ENCODE data around the gene SLC39A11. TPM values are rescaled to one million over a fixed set of nuclear protein-coding genes. Genes with fewer than 3 reads are reported as not detected.

Gene SLC39A11
- total and polyA plus RNA-seq, 2 donors (not counting 1 experiment from before 2014, with no cell fraction given) = 12.7 to 27.4 TPM

DNA sequence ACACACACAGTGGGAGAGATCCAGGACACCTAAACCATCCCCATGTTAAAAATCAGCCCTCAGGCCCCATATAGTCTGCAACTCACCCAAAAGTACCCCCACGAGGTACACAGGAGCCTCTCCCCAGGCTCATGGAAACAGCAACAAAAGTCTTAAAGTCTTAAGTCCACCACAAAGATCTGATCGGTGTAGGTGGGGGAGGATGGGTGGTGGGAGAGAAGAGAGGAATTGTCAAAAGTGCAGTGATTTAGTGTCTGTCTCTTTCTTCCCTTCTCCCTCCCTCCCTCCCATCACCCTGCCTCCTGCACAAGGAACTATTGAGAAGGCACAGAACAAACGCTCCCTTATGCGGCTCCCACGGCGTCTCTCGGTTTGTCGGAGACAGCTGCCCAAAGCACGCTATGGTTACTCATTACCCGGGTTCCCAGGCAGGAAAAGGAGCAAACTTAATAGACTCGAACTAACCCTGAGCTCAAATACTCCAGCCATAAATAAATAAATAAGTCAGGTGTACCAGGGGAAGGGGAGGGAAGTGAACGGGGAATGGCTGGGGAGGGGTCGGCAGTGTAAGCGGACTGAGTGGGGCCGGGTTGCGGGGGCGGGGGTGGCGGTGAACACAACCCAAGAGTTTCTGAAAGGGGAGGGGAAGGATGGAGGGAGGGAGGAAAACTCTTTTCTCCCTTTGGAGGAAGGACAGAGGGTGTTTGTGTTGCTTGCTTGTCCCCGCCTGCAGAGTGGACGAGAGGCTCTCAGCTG, 477.4 kb downstream of the SLC39A11 start:
- Histone ChIP-seq H3K4me3 (replicated peaks in 1 of 4; ENCODE audit: control extremely low read depth in 1 of 4, insufficient read depth in 1 of 4, low read depth in 3 of 4, low read length in 4 of 4) (no peak overlapping the region), H3K9me3 (ENCODE audit: control insufficient read depth, insufficient read depth, low read depth, low read length) (no peaks in the 10 kb centered on the region), H3K36me3 (ENCODE audit: control insufficient read depth, insufficient read depth, low read length) (no peaks in the 10 kb centered on the region), H3K4me1 (ENCODE audit: control insufficient read depth, extremely low read depth, insufficient read depth, low read length) (no peaks in the 10 kb centered on the region), H4K20me1 (ENCODE audit: control insufficient read depth, extremely low read depth, insufficient read depth, low read length) (no peaks in the 10 kb centered on the region), H3K9ac (ENCODE audit: insufficient read depth, low read length) (no peak overlapping the region), H3K4me2 (ENCODE audit: extremely low read depth, insufficient read depth, low read length) (no peak overlapping the region), H3K27me3 (ENCODE audit: control insufficient read depth, insufficient read depth, low read length) (peaks cover 6% of the 10 kb centered on the region), H2AFZ (ENCODE audit: low read length) (no peak overlapping the region), H3K79me2 (ENCODE audit: control insufficient read depth, insufficient read depth, low read length) (no peaks in the 10 kb centered on the region), H3K27ac (ENCODE audit: insufficient read depth, low read length) (no peak overlapping the region)
- no peak for TF ChIP-seq EZH2 (IDR thresholded peaks at IDR 0.05; ENCODE audit: low read length, missing control alignments)
- no peak for TF ChIP-seq CTCF (conservative IDR thresholded peaks at IDR 0.05 in 1 of 2, IDR thresholded peaks at IDR 0.05 in 1 of 2; ENCODE audit: low read depth in 1 of 2, low read length in 2 of 2)
- peak; percentile 39 to 84 for DNase-seq (ENCODE audit: low read depth in 2 of 2)

DNA sequence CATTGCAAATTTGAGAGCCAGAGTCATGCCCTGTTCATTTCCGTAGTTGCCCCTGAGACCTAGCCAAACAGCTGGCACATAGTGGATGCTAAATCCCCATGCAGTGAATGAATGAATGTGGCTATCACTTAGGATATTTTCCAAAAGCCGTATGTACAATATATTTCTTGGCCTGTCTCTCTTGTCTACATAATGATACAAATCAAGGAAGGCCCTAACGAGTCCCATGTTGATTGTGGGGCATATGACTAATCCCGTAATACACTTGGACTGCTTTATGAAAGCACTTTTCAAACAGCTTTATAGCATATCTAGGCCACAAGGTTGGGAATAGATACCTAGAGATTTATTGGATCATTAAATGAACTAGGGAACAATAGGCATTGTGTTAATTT, 478.0 kb downstream of the SLC39A11 start:
- no peak overlapping the region for H3K4me2 ChIP-seq (ENCODE audit: extremely low read depth, insufficient read depth, low read length)
- no peaks in the 10 kb centered on the region for H3K36me3 ChIP-seq (ENCODE audit: control insufficient read depth, insufficient read depth, low read length)
- no peak overlapping the region for H3K4me3 ChIP-seq (replicated peaks in 1 of 4; ENCODE audit: control extremely low read depth in 1 of 4, insufficient read depth in 1 of 4, low read depth in 3 of 4, low read length in 4 of 4)
- no peaks in the 10 kb centered on the region for H3K4me1 ChIP-seq (ENCODE audit: control insufficient read depth, extremely low read depth, insufficient read depth, low read length)
- no peak for TF ChIP-seq CTCF (conservative IDR thresholded peaks at IDR 0.05 in 1 of 2, IDR thresholded peaks at IDR 0.05 in 1 of 2; ENCODE audit: low read depth in 1 of 2, low read length in 2 of 2)
- TF ChIP-seq EZH2 (IDR thresholded peaks at IDR 0.05; ENCODE audit: low read length, missing control alignments) = no peak
- no peak overlapping the region for H3K9ac ChIP-seq (ENCODE audit: insufficient read depth, low read length)
- no peaks in the 10 kb centered on the region for H4K20me1 ChIP-seq (ENCODE audit: control insufficient read depth, extremely low read depth, insufficient read depth, low read length)
- no peaks in the 10 kb centered on the region for H3K79me2 ChIP-seq (ENCODE audit: control insufficient read depth, insufficient read depth, low read length)
- peaks cover 6% of the 10 kb centered on the region for H3K27me3 ChIP-seq (ENCODE audit: control insufficient read depth, insufficient read depth, low read length)
- no peak overlapping the region for H2AFZ ChIP-seq (ENCODE audit: low read length)
- H3K9me3 ChIP-seq (ENCODE audit: control insufficient read depth, insufficient read depth, low read depth, low read length) = no peaks in the 10 kb centered on the region
- H3K27ac ChIP-seq (ENCODE audit: insufficient read depth, low read length) = no peak overlapping the region
- peak in 1 of 2 donors; percentile 57 for DNase-seq (ENCODE audit: low read depth in 2 of 2)

DNA sequence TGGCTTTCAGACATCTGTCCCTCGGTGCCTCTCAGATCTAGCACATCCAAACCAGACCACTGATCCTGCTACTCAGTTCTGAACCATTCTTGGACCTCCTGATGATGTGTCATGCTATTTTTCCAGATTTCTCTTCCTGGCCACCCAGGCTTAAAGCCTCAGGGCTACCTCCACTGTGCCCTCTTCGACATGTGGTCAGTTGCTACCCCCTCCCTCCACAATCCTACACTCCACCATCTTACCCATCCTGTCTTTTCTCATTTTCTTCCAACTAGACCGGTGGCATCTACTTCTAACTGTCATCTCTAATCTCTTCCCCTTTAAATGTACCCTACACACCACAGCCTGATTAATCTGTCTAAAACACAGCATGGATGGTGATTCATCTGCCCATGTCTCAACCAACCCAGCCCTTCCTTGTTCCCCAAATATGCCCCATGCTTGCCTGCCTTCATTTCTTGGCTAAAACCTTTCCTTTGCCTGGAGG, 478.6 kb downstream of the SLC39A11 start:
- Histone ChIP-seq H2AFZ (ENCODE audit: low read length) (no peak overlapping the region), H4K20me1 (ENCODE audit: control insufficient read depth, extremely low read depth, insufficient read depth, low read length) (no peaks in the 10 kb centered on the region), H3K9me3 (ENCODE audit: control insufficient read depth, insufficient read depth, low read depth, low read length) (no peaks in the 10 kb centered on the region), H3K4me3 (replicated peaks in 1 of 4; ENCODE audit: control extremely low read depth in 1 of 4, insufficient read depth in 1 of 4, low read depth in 3 of 4, low read length in 4 of 4) (no peak overlapping the region), H3K27me3 (ENCODE audit: control insufficient read depth, insufficient read depth, low read length) (peaks cover 6% of the 10 kb centered on the region), H3K4me1 (ENCODE audit: control insufficient read depth, extremely low read depth, insufficient read depth, low read length) (no peaks in the 10 kb centered on the region), H3K79me2 (ENCODE audit: control insufficient read depth, insufficient read depth, low read length) (no peaks in the 10 kb centered on the region), H3K36me3 (ENCODE audit: control insufficient read depth, insufficient read depth, low read length) (no peaks in the 10 kb centered on the region), H3K9ac (ENCODE audit: insufficient read depth, low read length) (no peak overlapping the region), H3K4me2 (ENCODE audit: extremely low read depth, insufficient read depth, low read length) (no peak overlapping the region), H3K27ac (ENCODE audit: insufficient read depth, low read length) (no peak overlapping the region)
- TF ChIP-seq EZH2 (IDR thresholded peaks at IDR 0.05; ENCODE audit: low read length, missing control alignments) = no peak
- peak; percentile 41 to 78 for DNase-seq (ENCODE audit: low read depth in 2 of 2)

Data from fibroblast of lung (primary cell).